NCI-H526 treated with DMSO at 0.1 percent for 48 hours (cell line): ENCODE data around the gene MXD3.
A peak's percentile ranks its signal among the peaks of the same experiment; 100 is the strongest.
"Not testable (repeated sequence)": the region's sequence is repeated elsewhere in the genome, so short reads cannot be mapped to it uniquely, and the experiment has no call there.

ENCODE experiments used
- DNase-seq: peaks from one replicate; lab custom pipeline; 2025; lab: John Stamatoyannopoulos, UW

Gene MXD3

GRCh38 chr5:177319913-177320588 lies 8.4 kb upstream of the MXD3 start:
- DNase-seq = no peak

- DNase-seq = peak; percentile 60
Measured at GRCh38 chr5:177317959-177318377, 6.3 kb upstream of the MXD3 start.

GRCh38 chr5:177316005-177316404 lies 4.3 kb upstream of the MXD3 start:
- no peak for DNase-seq

GRCh38 chr5:177315411-177315810 lies 3.7 kb upstream of the MXD3 start:
- no peak for DNase-seq

- no peak for DNase-seq
Measured at GRCh38 chr5:177314376-177315342, 3.0 kb upstream of the MXD3 start.

- no peak for DNase-seq
Measured at GRCh38 chr5:177313561-177314259, 2.0 kb upstream of the MXD3 start.

- DNase-seq = no peak
Measured at GRCh38 chr5:177312649-177313181, 1.0 kb upstream of the MXD3 start.

GRCh38 chr5:177311392-177311722 lies 341 bp downstream of the MXD3 start:
- no peak for DNase-seq

GRCh38 chr5:177310757-177311391 lies 824 bp downstream of the MXD3 start:
- peak; percentile 9 for DNase-seq

- no peak for DNase-seq
Measured at GRCh38 chr5:177310332-177310731, 1.4 kb downstream of the MXD3 start.

GRCh38 chr5:177309351-177310191 lies 2.1 kb downstream of the MXD3 start:
- peak; percentile 38 for DNase-seq

- no peak for DNase-seq
Measured at GRCh38 chr5:177308740-177309139, 3.0 kb downstream of the MXD3 start.

GRCh38 chr5:177307544-177308363 lies 3.9 kb downstream of the MXD3 start:
- no peak for DNase-seq

- no peak for DNase-seq
Measured at GRCh38 chr5:177306674-177307543, 4.8 kb downstream of the MXD3 start.

GRCh38 chr5:177306103-177306640 lies 5.5 kb downstream of the MXD3 start:
- not testable (repeated sequence) for DNase-seq

GRCh38 chr5:177304392-177305119 lies 7.1 kb downstream of the MXD3 start:
- DNase-seq = no peak

GRCh38 chr5:177303925-177304391 lies 7.7 kb downstream of the MXD3 start:
- no peak for DNase-seq
